Body of pancreas (tissue), 4 donors: ENCODE data around the gene PSME2. TPM values are rescaled to one million over a fixed set of nuclear protein-coding genes. Genes with fewer than 3 reads are reported as not detected.

ENCODE experiments used
- ATAC-seq: fragments of 150-250 bp; one replicate; pipeline ENCODE4 v1.9.1; 2016
- DNase-seq, 4 donors: peaks; one replicate each; pipeline ENCODE4 v3.0.0-alpha.2; 2019
- H3K27ac ChIP-seq, 4 donors: fragments of 200-600 bp; sonication (generic); 1 replicate in 3 of 4; 2 replicates in 1 of 4; pipeline versions ENCODE4 v1.5.1 to v1.6.1; 2016 to 2019; ENCODE audit warnings: mild to moderate bottlenecking in 1 of 4, mixed read lengths in 1 of 4, moderate library complexity in 1 of 4
- H3K27me3 ChIP-seq, 2 donors: fragments of 200-600 bp; sonication (generic); one replicate each; pipeline ENCODE4 v1.6.0; 2016; ENCODE audit warnings: mild to moderate bottlenecking in 1 of 2
- H3K36me3 ChIP-seq, 2 donors: fragments of 200-600 bp; sonication (generic); replicated peaks in 1 of 2; 2 replicates each; pipeline ENCODE4 v1.5.1; 2016; ENCODE audit warnings: low read depth in 2 of 2; ENCODE audit not compliant: insufficient read depth in 1 of 2
- H3K4me1 ChIP-seq: fragments of 200-600 bp; sonication (generic); one replicate; pipeline ENCODE4 v1.6.0; 2016
- H3K4me3 ChIP-seq, 2 donors: fragments of 200-600 bp; sonication (generic); 1 replicate in 1 of 2; 2 replicates in 1 of 2; pipeline ENCODE4 v1.5.1; 2016 to 2019
- H3K9me3 ChIP-seq, 3 donors: fragments of 200-600 bp; sonication (generic); 1 replicate in 2 of 3; 2 replicates in 1 of 3; pipeline ENCODE4 v1.5.1; 2016
- POLR2A ChIP-seq, 3 donors: fragments of 450-650 bp; IDR thresholded peaks; one replicate each; pipeline ENCODE4 v1.6.1; 2016; ENCODE audit warnings: antibody characterized with exemption in 3 of 3, mild to moderate bottlenecking in 2 of 3
- WGBS, 2 donors: methylation state at CpG; one replicate each; pipeline ENCODE4 v1.1.5; 2017; 5-methylcytosine and 5-hydroxymethylcytosine counted together
- intact Hi-C: fragments of 100-400 bp; cut with DNase I; formaldehyde crosslinking; loops from one replicate; pipeline ENCODE4 v1.15.1; 2023
- total RNA-seq, 2 donors: library from RNA; depleted of rRNA; stranded (reverse); fragments of >200 nt; gene quantifications; one replicate each; pipeline ENCODE4 v1.1.0, GENCODE V29; 2016
- TF ChIP-seq, protein P1 (sequence below), 7 experiments: fragments of 450-650 bp in 4 of 7; fragments of 200-600 bp in 3 of 7; sonication (generic) in 3 of 7; IDR thresholded peaks; one replicate each; pipeline ENCODE4 v1.5.1; 2016 to 2019; ENCODE audit warnings: antibody characterized with exemption in 7 of 7

PSME2 gene
- total RNA-seq, 2 donors from 2014 or later, result 29.3 to 30.4 TPM

DNA sequence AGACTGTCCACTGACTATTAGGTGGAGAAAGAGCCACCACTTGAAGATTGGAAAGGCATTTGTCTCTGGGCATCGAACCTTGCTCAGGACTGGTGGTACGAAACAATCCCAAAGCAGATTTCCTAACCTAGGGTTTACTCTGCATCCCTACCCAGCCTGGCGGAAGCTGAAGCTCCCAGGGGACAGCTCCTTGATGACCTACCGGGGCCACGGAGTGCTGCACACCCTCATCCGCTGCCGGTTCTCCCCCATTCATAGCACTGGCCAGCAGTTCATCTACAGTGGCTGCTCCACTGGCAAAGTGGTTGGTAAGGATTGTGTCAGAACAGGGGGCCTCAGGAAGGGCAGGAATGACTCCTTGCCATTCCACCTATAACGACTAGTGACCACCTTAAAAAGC lies 25.2 kb downstream of the PSME2 start:
- Histone ChIP-seq H3K4me3 (no peak overlapping the region), H3K36me3 (peaks cover 24 to 37% of the 10 kb centered on the region in 2 donors), H3K4me1 (peaks cover 21% of the 10 kb centered on the region), H3K27me3 (no peaks in the 10 kb centered on the region), H3K9me3 (no peaks in the 10 kb centered on the region), H3K27ac (no peak overlapping the region)
- intact Hi-C loops, result no loop called here
- ATAC-seq (no peak), DNase-seq (no peak)
- WGBS, 2 donors, result 94 to 95% methylated on average over 7 to 8 of the region's 8 CpGs
- TF ChIP-seq POLR2A (IDR thresholded peaks at IDR 0.05), result no peak
- TF ChIP-seq, protein P1, sequence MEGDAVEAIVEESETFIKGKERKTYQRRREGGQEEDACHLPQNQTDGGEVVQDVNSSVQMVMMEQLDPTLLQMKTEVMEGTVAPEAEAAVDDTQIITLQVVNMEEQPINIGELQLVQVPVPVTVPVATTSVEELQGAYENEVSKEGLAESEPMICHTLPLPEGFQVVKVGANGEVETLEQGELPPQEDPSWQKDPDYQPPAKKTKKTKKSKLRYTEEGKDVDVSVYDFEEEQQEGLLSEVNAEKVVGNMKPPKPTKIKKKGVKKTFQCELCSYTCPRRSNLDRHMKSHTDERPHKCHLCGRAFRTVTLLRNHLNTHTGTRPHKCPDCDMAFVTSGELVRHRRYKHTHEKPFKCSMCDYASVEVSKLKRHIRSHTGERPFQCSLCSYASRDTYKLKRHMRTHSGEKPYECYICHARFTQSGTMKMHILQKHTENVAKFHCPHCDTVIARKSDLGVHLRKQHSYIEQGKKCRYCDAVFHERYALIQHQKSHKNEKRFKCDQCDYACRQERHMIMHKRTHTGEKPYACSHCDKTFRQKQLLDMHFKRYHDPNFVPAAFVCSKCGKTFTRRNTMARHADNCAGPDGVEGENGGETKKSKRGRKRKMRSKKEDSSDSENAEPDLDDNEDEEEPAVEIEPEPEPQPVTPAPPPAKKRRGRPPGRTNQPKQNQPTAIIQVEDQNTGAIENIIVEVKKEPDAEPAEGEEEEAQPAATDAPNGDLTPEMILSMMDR (IDR thresholded peaks at IDR 0.05), result no peak

GRCh38 chr14:24119691-24120090 lies 26.7 kb downstream of the PSME2 start:
- H3K4me1 ChIP-seq, result peaks cover 28% of the 10 kb centered on the region
- WGBS, 2 donors, result 94 to 95% methylated on average over 6 of the region's 6 CpGs
- no peak for TF ChIP-seq POLR2A (IDR thresholded peaks at IDR 0.05)
- TF ChIP-seq, protein P1 (IDR thresholded peaks at IDR 0.05), result no peak
- no peaks in the 10 kb centered on the region for H3K27me3 ChIP-seq
- no peak overlapping the region for H3K27ac ChIP-seq
- DNase-seq (no peak), ATAC-seq (no peak)
- H3K9me3 ChIP-seq, result no peaks in the 10 kb centered on the region
- H3K4me3 ChIP-seq, result no peak overlapping the region
- H3K36me3 ChIP-seq, result peaks cover 24 to 37% of the 10 kb centered on the region in 2 donors
- intact Hi-C loops, result no loop called here

GRCh38 chr14:24117179-24117578 lies 29.2 kb downstream of the PSME2 start:
- 39 to 49% methylated on average over 6 of the region's 6 CpGs for WGBS, 2 donors
- intact Hi-C loops, result no loop called here
- Histone ChIP-seq H3K4me3 (no peak overlapping the region), H3K4me1 (peaks cover 34% of the 10 kb centered on the region), H3K36me3 (peaks cover 24% of the 10 kb centered on the region in 2 donors), H3K27me3 (no peaks in the 10 kb centered on the region), H3K27ac (peak overlapping the region in 1 of 4 donors; percentile 4), H3K9me3 (no peaks in the 10 kb centered on the region)
- TF ChIP-seq, protein P1 (IDR thresholded peaks at IDR 0.05), result no peak
- TF ChIP-seq POLR2A (IDR thresholded peaks at IDR 0.05), result peak in 2 of 3 donors; percentile 11 to 12
- DNase-seq, result peak; percentile 54 to 77 (median 64)
- ATAC-seq, result no peak

- peak overlapping the region; percentile 45 to 68 for H3K4me3 ChIP-seq
- no peak for DNase-seq
- ATAC-seq, result no peak
- peak overlapping the region in 3 of 4 donors; percentile 99 to 100 (median 99) for H3K27ac ChIP-seq
- intact Hi-C loops, result no loop called here
- H3K4me1 ChIP-seq, result peaks cover 35% of the 10 kb centered on the region
- peaks cover 17 to 20% of the 10 kb centered on the region in 2 donors for H3K36me3 ChIP-seq
- H3K27me3 ChIP-seq, result no peaks in the 10 kb centered on the region
- no peak for TF ChIP-seq POLR2A (IDR thresholded peaks at IDR 0.05)
- TF ChIP-seq, protein P1 (IDR thresholded peaks at IDR 0.05), result no peak
- H3K9me3 ChIP-seq, result no peaks in the 10 kb centered on the region
- 28 to 38% methylated on average over 6 of the region's 6 CpGs for WGBS, 2 donors
Observed at GRCh38 chr14:24116128-24116814, 30.1 kb downstream of the PSME2 start.
